Fibroblast of lung (primary cell): ENCODE data around the gene NOL12. TPM values are rescaled to one million over a fixed set of nuclear protein-coding genes. Genes with fewer than 3 reads are reported as not detected.

Experiments
- DNase-seq, 2 donors: peaks; one replicate each; pipeline versions ENCODE4 v3.0.0 to v3.0.0-alpha.2; 2010; ENCODE audit warnings: low read depth in 2 of 2
- H2AFZ ChIP-seq: 2 replicates; pipeline ENCODE4 v1.5.1; 2012; ENCODE audit warnings: low read length, control low read depth, inconsistent platforms
- H3K27ac ChIP-seq: 2 replicates; pipeline ENCODE4 v1.5.1; 2011; ENCODE audit warnings: low read length, control low read depth; ENCODE audit not compliant: insufficient read depth
- H3K27me3 ChIP-seq: 2 replicates; pipeline ENCODE4 v1.5.1; 2011; ENCODE audit warnings: mild to moderate bottlenecking, low read length; ENCODE audit not compliant: control insufficient read depth, insufficient read depth
- H3K36me3 ChIP-seq: 2 replicates; pipeline ENCODE4 v1.5.1; 2011; ENCODE audit warnings: low read length; ENCODE audit not compliant: control insufficient read depth, insufficient read depth
- H3K4me1 ChIP-seq: 2 replicates; pipeline ENCODE4 v1.5.1; 2011; ENCODE audit warnings: low read length; ENCODE audit not compliant: control insufficient read depth, insufficient read depth; ENCODE audit errors: extremely low read depth
- H3K4me2 ChIP-seq: 2 replicates; pipeline ENCODE4 v1.5.1; 2011; ENCODE audit warnings: low read length, control low read depth; ENCODE audit not compliant: insufficient read depth; ENCODE audit errors: extremely low read depth
- H3K4me3 ChIP-seq, 4 experiments: fragments of 200-600 bp in 1 of 4; sonication (generic) in 1 of 4; replicated peaks in 1 of 4; 2 replicates each; pipeline ENCODE4 v1.5.1; 2011 to 2016; ENCODE audit warnings: low read length in 4 of 4, low read depth in 3 of 4, mild to moderate bottlenecking in 3 of 4, control low read depth in 2 of 4, inconsistent platforms in 1 of 4, mixed read lengths in 1 of 4; ENCODE audit not compliant: insufficient read depth in 1 of 4; ENCODE audit errors: control extremely low read depth in 1 of 4
- H3K79me2 ChIP-seq: 2 replicates; pipeline ENCODE4 v1.5.1; 2012; ENCODE audit warnings: mild to moderate bottlenecking, low read length, inconsistent platforms; ENCODE audit not compliant: control insufficient read depth, insufficient read depth
- H3K9ac ChIP-seq: 2 replicates; pipeline ENCODE4 v1.5.1; 2011; ENCODE audit warnings: mild to moderate bottlenecking, low read length, control low read depth; ENCODE audit not compliant: insufficient read depth
- H3K9me3 ChIP-seq: 2 replicates; pipeline ENCODE4 v1.5.1; 2012; ENCODE audit warnings: low read depth, low read length; ENCODE audit not compliant: control insufficient read depth, insufficient read depth
- H4K20me1 ChIP-seq: 2 replicates; pipeline ENCODE4 v1.5.1; 2011; ENCODE audit warnings: low read length; ENCODE audit not compliant: control insufficient read depth, insufficient read depth; ENCODE audit errors: extremely low read depth
- EZH2 ChIP-seq: IDR thresholded peaks from 2 replicates; pipeline ENCODE4 v1.5.1; 2012; ENCODE audit warnings: low read length, control low read depth, mild to moderate bottlenecking; ENCODE audit errors: missing control alignments
- polyA minus RNA-seq: library from RNA; depleted of rRNA, polyadenylated mRNA; stranded (reverse); fragments of >200 nt; gene quantifications from 2 replicates; pipeline ENCODE4 v1.2.3, GENCODE V29; 2011; ENCODE audit warnings: low replicate concordance
- polyA plus RNA-seq, 2 donors: library from polyadenylated mRNA; depleted of rRNA in 1 of 2; stranded (reverse) in 1 of 2; unstranded in 1 of 2; fragments of >200 nt; gene quantifications; 2 replicates each; pipeline ENCODE4 v1.2.1, GENCODE V29; 2011 to 2012; ENCODE audit warnings: missing spikeins in 1 of 2
- total RNA-seq: library from RNA; depleted of rRNA; stranded (reverse); fragments of >200 nt; gene quantifications from 2 replicates; pipeline ENCODE4 v1.2.1, GENCODE V29; 2014
- TF ChIP-seq, protein P1 (sequence below), 2 donors: IDR thresholded peaks in 1 of 2; conservative IDR thresholded peaks in 1 of 2; 1 replicate in 1 of 2; 2 replicates in 1 of 2; pipeline ENCODE4 v1.5.1; 2011 to 2012; ENCODE audit warnings: low read length in 2 of 2, control low read depth in 1 of 2, inconsistent platforms in 1 of 2, low read depth in 1 of 2, mild to moderate bottlenecking in 1 of 2

The NOL12 gene, protein sequence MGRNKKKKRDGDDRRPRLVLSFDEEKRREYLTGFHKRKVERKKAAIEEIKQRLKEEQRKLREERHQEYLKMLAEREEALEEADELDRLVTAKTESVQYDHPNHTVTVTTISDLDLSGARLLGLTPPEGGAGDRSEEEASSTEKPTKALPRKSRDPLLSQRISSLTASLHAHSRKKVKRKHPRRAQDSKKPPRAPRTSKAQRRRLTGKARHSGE
- 12.1 and 15.4 TPM in 2 replicates for total RNA-seq
- 12.8 and 26.1 TPM in 2 replicates for polyA plus RNA-seq
- polyA plus RNA-seq (2012) = 16.0 and 29.1 TPM in 2 replicates
- 5.0 and 6.3 TPM in 2 replicates for polyA minus RNA-seq

- peaks cover 14% of the 10 kb centered on the region for H3K79me2 ChIP-seq
- TF ChIP-seq, protein P1, sequence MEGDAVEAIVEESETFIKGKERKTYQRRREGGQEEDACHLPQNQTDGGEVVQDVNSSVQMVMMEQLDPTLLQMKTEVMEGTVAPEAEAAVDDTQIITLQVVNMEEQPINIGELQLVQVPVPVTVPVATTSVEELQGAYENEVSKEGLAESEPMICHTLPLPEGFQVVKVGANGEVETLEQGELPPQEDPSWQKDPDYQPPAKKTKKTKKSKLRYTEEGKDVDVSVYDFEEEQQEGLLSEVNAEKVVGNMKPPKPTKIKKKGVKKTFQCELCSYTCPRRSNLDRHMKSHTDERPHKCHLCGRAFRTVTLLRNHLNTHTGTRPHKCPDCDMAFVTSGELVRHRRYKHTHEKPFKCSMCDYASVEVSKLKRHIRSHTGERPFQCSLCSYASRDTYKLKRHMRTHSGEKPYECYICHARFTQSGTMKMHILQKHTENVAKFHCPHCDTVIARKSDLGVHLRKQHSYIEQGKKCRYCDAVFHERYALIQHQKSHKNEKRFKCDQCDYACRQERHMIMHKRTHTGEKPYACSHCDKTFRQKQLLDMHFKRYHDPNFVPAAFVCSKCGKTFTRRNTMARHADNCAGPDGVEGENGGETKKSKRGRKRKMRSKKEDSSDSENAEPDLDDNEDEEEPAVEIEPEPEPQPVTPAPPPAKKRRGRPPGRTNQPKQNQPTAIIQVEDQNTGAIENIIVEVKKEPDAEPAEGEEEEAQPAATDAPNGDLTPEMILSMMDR (conservative IDR thresholded peaks at IDR 0.05 in 1 of 2, IDR thresholded peaks at IDR 0.05 in 1 of 2; ENCODE audit: low read depth in 1 of 2, low read length in 2 of 2) = no peak
- no peak for TF ChIP-seq EZH2
Observed at GRCh38 chr22:37686002-37686982, at the start of gene NOL12. TSS of gene NOL12 (plus strand) at chr22:37686343. CDS start at chr22:37686393, 50 bp downstream.

GRCh38 chr22:37636949-37637273, 49.2 kb upstream of the NOL12 start:
- peaks cover 3% of the 10 kb centered on the region for H3K36me3 ChIP-seq
- H3K27ac ChIP-seq = no peak overlapping the region
- H3K9me3 ChIP-seq = no peaks in the 10 kb centered on the region
- no peak for DNase-seq
- peaks cover 42% of the 10 kb centered on the region for H3K4me1 ChIP-seq
- no peaks in the 10 kb centered on the region for H4K20me1 ChIP-seq
- no peaks in the 10 kb centered on the region for H3K27me3 ChIP-seq
- H3K79me2 ChIP-seq = no peaks in the 10 kb centered on the region
- TF ChIP-seq, protein P1 (conservative IDR thresholded peaks at IDR 0.05 in 1 of 2, IDR thresholded peaks at IDR 0.05 in 1 of 2; ENCODE audit: low read depth in 1 of 2, low read length in 2 of 2) = no peak
- no peak for TF ChIP-seq EZH2
- no peak overlapping the region for H3K9ac ChIP-seq
- H3K4me3 ChIP-seq = no peak overlapping the region
- H2AFZ ChIP-seq = no peak overlapping the region
- H3K4me2 ChIP-seq = no peak overlapping the region

More at GRCh38 chr22:37686002-37686982, at the start of gene NOL12:
- Histone ChIP-seq H3K27me3 (no peaks in the 10 kb centered on the region), H4K20me1 (no peaks in the 10 kb centered on the region), H3K36me3 (peaks cover 16% of the 10 kb centered on the region), H3K27ac (peak within 1 kb of the TSS; percentile 86), H3K9ac (peak within 1 kb of the TSS; percentile 90), H3K4me3 (peak within 1 kb of the TSS; percentile 69 to 94 (median 82)), H3K9me3 (no peaks in the 10 kb centered on the region), H3K4me1 (peaks cover 3% of the 10 kb centered on the region), H2AFZ (peak within 1 kb of the TSS; percentile 89), H3K4me2 (peak within 1 kb of the TSS; percentile 97)
- peak; percentile 89 to 91 for DNase-seq

GRCh38 chr22:37638391-37639069, 47.6 kb upstream of the NOL12 start:
- H3K36me3 ChIP-seq = peaks cover 3% of the 10 kb centered on the region
- no peak overlapping the region for H3K9ac ChIP-seq
- no peaks in the 10 kb centered on the region for H4K20me1 ChIP-seq
- H3K79me2 ChIP-seq = no peaks in the 10 kb centered on the region
- TF ChIP-seq EZH2 = no peak
- no peak overlapping the region for H3K27ac ChIP-seq
- no peaks in the 10 kb centered on the region for H3K9me3 ChIP-seq
- no peaks in the 10 kb centered on the region for H3K27me3 ChIP-seq
- H2AFZ ChIP-seq = no peak overlapping the region
- DNase-seq = no peak
- H3K4me2 ChIP-seq = peak overlapping the region; percentile 13
- H3K4me3 ChIP-seq = peak overlapping the region in 2 of 4 experiments; percentile 42 to 64
- peaks cover 36% of the 10 kb centered on the region for H3K4me1 ChIP-seq
